Liver (tissue), 9 donors: ENCODE results near the gene BRSK1. TPM values are rescaled to one million over a fixed set of nuclear protein-coding genes. Genes with fewer than 3 reads are reported as not detected.
A peak's percentile ranks its signal among the peaks of the same experiment; 100 is the strongest.

Experiments used
- DNase-seq: peaks from one replicate; pipeline ENCODE4 v3.0.0-alpha.2; 2017; ENCODE audit warnings: low spot score
- H3K27ac ChIP-seq, 2 donors: one replicate each; pipeline ENCODE4 v1.7.0; 2013; ENCODE audit warnings: inconsistent platforms in 2 of 2, low read length in 2 of 2, control low read depth in 1 of 2, low read depth in 1 of 2, mild to moderate bottlenecking in 1 of 2
- H3K27me3 ChIP-seq, 4 donors: one replicate each; pipeline versions ENCODE4 v1.6.1 to v1.7.0; 2013; ENCODE audit warnings: low read length in 3 of 4, inconsistent platforms in 1 of 4, mild to moderate bottlenecking in 1 of 4, moderate library complexity in 1 of 4; ENCODE audit not compliant: control insufficient read depth in 4 of 4, insufficient read depth in 4 of 4
- H3K36me3 ChIP-seq, 4 donors: one replicate each; pipeline versions ENCODE4 v1.6.1 to v1.7.0; 2013; ENCODE audit warnings: low read length in 3 of 4, mild to moderate bottlenecking in 3 of 4, low read depth in 1 of 4, moderate library complexity in 1 of 4; ENCODE audit not compliant: control insufficient read depth in 4 of 4, insufficient read depth in 3 of 4
- H3K4me1 ChIP-seq, 4 donors: one replicate each; pipeline versions ENCODE4 v1.6.1 to v1.7.0; 2013; ENCODE audit warnings: low read length in 3 of 4, mild to moderate bottlenecking in 3 of 4, moderate library complexity in 1 of 4; ENCODE audit not compliant: control insufficient read depth in 4 of 4, insufficient read depth in 4 of 4
- H3K4me3 ChIP-seq, 3 donors: one replicate each; pipeline versions ENCODE4 v1.6.1 to v1.7.0; 2013; ENCODE audit warnings: low read length in 3 of 3, control low read depth in 1 of 3, low read depth in 1 of 3, mild to moderate bottlenecking in 1 of 3
- H3K9ac ChIP-seq, 2 donors: one replicate each; pipeline ENCODE4 v1.7.0; 2013; ENCODE audit warnings: low read length in 2 of 2, mild to moderate bottlenecking in 2 of 2, moderate library complexity in 2 of 2, control low read depth in 1 of 2, low read depth in 1 of 2
- H3K9me3 ChIP-seq, 4 donors: one replicate each; pipeline versions ENCODE4 v1.6.1 to v1.7.0; 2013; ENCODE audit warnings: low read length in 3 of 4; ENCODE audit not compliant: control insufficient read depth in 4 of 4
- EGR1 ChIP-seq, 2 donors: IDR thresholded peaks; 2 replicates each; pipeline ENCODE4 v1.6.1; 2016 to 2018; ENCODE audit warnings: antibody characterized with exemption in 2 of 2, low read depth in 2 of 2
- FOXA1 ChIP-seq: IDR thresholded peaks from 2 replicates; pipeline ENCODE4 v1.6.1; 2016; ENCODE audit warnings: antibody characterized with exemption
- FOXA2 ChIP-seq: IDR thresholded peaks from 2 replicates; pipeline ENCODE4 v1.6.1; 2016; ENCODE audit warnings: antibody characterized with exemption
- GABPA ChIP-seq, 2 donors: IDR thresholded peaks in 1 of 2; conservative IDR thresholded peaks in 1 of 2; 2 replicates each; pipeline ENCODE4 v1.6.1; 2016; ENCODE audit warnings: antibody characterized with exemption in 2 of 2, mild to moderate bottlenecking in 1 of 2, moderate library complexity in 1 of 2
- JUND ChIP-seq, 2 donors: IDR thresholded peaks; 2 replicates each; pipeline ENCODE4 v1.6.1; 2016; ENCODE audit warnings: antibody characterized with exemption in 2 of 2
- MAX ChIP-seq: IDR thresholded peaks from 2 replicates; pipeline ENCODE4 v1.6.1; 2016; ENCODE audit warnings: antibody characterized with exemption
- NR2F2 ChIP-seq: IDR thresholded peaks from 2 replicates; pipeline ENCODE4 v1.6.1; 2016; ENCODE audit warnings: antibody characterized with exemption
- RAD21 ChIP-seq, 2 donors: IDR thresholded peaks; 2 replicates each; pipeline ENCODE4 v1.6.1; 2016; ENCODE audit warnings: antibody characterized with exemption in 2 of 2, mild to moderate bottlenecking in 2 of 2
- RXRA ChIP-seq, 2 donors: IDR thresholded peaks; 2 replicates each; pipeline ENCODE4 v1.6.1; 2017 to 2018; ENCODE audit warnings: antibody characterized with exemption in 2 of 2, mild to moderate bottlenecking in 1 of 2
- SP1 ChIP-seq: IDR thresholded peaks from 2 replicates; pipeline ENCODE4 v1.6.1; 2018; ENCODE audit warnings: antibody characterized with exemption, mild to moderate bottlenecking
- TAF1 ChIP-seq: conservative IDR thresholded peaks from 2 replicates; pipeline ENCODE4 v1.6.1; 2016; ENCODE audit warnings: antibody characterized with exemption, mild to moderate bottlenecking
- YY1 ChIP-seq: IDR thresholded peaks from 2 replicates; pipeline ENCODE4 v1.6.1; 2016; ENCODE audit warnings: antibody characterized with exemption, mild to moderate bottlenecking
- ZBTB33 ChIP-seq: IDR thresholded peaks from 2 replicates; pipeline ENCODE4 v1.6.1; 2016; ENCODE audit warnings: antibody characterized with exemption
- WGBS: extraction: QIAGEN DNeasy Blood & Tissue Kit; methylation state at CpG from one replicate; pipeline ENCODE4 v1.1.7; 2013; 5-methylcytosine and 5-hydroxymethylcytosine counted together
- polyA plus RNA-seq, 2 donors: library from polyadenylated mRNA; stranded (reverse) in 1 of 2; unstranded in 1 of 2; fragments of 200-250 nt in 1 of 2; fragments of >200 nt in 1 of 2; fragmentation: Nextera tagmentation in 1 of 2; extraction: Ambion mirVana in 1 of 2; gene quantifications; one replicate each; pipeline versions ENCODE4 v1.2.1 to v1.2.3, GENCODE V29; 2013 to 2015
- total RNA-seq, 2 donors: library from RNA; depleted of rRNA; stranded (reverse); fragments of >200 nt; gene quantifications; one replicate each; pipeline ENCODE4 v1.2.3, GENCODE V29; 2014
- TF ChIP-seq, protein P1 (sequence below): fragments of 150-350 bp; IDR thresholded peaks from 2 replicates; pipeline ENCODE4 v1.5.1; 2017; ENCODE audit warnings: improper control_type of control experiment, low read depth, low read length; ENCODE audit not compliant: missing input control
- TF ChIP-seq, protein P2 (sequence below): IDR thresholded peaks from 2 replicates; pipeline ENCODE4 v1.6.1; 2016; ENCODE audit warnings: antibody characterized with exemption
- TF ChIP-seq, protein P3 (sequence below): IDR thresholded peaks from 2 replicates; pipeline ENCODE4 v1.6.1; 2016; ENCODE audit warnings: antibody characterized with exemption, mild to moderate bottlenecking
- donor health status: healthy.
- donor health status: healthy.
- donor health status: healthy.
- donor health status: healthy.
- donor health status: healthy.

Gene BRSK1
- total and polyA plus RNA-seq, 4 donors, result 0.10 to 0.65 (median 0.42) TPM; not detected in 1

DNA sequence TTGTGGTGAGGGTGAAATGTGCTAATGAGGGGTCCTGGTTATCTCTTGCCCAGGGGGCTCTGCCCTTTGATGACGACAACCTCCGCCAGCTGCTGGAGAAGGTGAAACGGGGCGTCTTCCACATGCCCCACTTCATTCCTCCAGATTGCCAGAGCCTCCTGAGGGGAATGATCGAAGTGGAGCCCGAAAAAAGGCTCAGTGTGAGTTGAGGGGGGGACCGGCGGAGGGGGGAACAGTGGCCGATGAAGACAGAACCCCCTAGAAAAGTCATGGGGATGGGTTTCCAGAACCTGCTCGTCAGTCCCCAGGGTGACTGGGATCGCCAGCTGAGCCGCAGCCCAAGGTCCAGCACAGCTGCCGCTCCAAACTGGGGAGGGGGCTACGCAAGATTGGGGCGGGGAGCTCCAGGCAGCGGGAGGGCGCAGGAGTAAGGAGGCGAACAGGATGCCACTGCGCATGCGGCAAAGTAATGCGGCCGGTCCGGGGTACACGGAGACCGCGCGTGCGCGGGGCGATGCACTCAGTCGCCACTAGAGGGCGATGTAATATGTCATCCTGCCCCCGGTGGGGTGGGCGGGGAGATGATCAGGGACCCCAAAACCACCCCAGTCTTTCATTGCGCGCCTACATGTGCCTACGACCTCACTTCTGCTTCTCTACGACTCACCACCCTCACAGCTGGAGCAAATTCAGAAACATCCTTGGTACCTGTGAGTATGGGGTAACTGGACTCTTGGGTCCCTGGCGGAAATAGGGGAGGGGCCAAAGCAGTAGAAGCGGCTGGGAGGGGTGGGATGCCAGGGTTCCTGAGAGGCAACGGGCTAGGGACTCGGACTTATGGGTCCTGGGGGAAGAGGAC, 17.9 kb downstream of the BRSK1 start:
- no peaks in the 10 kb centered on the region for H3K9me3 ChIP-seq
- peak overlapping the region in 1 of 3 donors; percentile 38 for H3K4me3 ChIP-seq
- peaks cover 0 to 7% (median 3%) of the 10 kb centered on the region in 4 donors for H3K4me1 ChIP-seq
- TF ChIP-seq, protein P1, sequence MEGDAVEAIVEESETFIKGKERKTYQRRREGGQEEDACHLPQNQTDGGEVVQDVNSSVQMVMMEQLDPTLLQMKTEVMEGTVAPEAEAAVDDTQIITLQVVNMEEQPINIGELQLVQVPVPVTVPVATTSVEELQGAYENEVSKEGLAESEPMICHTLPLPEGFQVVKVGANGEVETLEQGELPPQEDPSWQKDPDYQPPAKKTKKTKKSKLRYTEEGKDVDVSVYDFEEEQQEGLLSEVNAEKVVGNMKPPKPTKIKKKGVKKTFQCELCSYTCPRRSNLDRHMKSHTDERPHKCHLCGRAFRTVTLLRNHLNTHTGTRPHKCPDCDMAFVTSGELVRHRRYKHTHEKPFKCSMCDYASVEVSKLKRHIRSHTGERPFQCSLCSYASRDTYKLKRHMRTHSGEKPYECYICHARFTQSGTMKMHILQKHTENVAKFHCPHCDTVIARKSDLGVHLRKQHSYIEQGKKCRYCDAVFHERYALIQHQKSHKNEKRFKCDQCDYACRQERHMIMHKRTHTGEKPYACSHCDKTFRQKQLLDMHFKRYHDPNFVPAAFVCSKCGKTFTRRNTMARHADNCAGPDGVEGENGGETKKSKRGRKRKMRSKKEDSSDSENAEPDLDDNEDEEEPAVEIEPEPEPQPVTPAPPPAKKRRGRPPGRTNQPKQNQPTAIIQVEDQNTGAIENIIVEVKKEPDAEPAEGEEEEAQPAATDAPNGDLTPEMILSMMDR, result peak; percentile 98
- no peak for TF ChIP-seq YY1
- no peak for TF ChIP-seq JUND (IDR thresholded peaks at IDR 0.05)
- peak; percentile 73 to 80 for TF ChIP-seq RAD21 (IDR thresholded peaks at IDR 0.05)
- TF ChIP-seq TAF1, result no peak
- TF ChIP-seq NR2F2, result no peak
- TF ChIP-seq, protein P2, sequence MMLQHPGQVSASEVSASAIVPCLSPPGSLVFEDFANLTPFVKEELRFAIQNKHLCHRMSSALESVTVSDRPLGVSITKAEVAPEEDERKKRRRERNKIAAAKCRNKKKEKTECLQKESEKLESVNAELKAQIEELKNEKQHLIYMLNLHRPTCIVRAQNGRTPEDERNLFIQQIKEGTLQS, result no peak
- TF ChIP-seq, protein P3, sequence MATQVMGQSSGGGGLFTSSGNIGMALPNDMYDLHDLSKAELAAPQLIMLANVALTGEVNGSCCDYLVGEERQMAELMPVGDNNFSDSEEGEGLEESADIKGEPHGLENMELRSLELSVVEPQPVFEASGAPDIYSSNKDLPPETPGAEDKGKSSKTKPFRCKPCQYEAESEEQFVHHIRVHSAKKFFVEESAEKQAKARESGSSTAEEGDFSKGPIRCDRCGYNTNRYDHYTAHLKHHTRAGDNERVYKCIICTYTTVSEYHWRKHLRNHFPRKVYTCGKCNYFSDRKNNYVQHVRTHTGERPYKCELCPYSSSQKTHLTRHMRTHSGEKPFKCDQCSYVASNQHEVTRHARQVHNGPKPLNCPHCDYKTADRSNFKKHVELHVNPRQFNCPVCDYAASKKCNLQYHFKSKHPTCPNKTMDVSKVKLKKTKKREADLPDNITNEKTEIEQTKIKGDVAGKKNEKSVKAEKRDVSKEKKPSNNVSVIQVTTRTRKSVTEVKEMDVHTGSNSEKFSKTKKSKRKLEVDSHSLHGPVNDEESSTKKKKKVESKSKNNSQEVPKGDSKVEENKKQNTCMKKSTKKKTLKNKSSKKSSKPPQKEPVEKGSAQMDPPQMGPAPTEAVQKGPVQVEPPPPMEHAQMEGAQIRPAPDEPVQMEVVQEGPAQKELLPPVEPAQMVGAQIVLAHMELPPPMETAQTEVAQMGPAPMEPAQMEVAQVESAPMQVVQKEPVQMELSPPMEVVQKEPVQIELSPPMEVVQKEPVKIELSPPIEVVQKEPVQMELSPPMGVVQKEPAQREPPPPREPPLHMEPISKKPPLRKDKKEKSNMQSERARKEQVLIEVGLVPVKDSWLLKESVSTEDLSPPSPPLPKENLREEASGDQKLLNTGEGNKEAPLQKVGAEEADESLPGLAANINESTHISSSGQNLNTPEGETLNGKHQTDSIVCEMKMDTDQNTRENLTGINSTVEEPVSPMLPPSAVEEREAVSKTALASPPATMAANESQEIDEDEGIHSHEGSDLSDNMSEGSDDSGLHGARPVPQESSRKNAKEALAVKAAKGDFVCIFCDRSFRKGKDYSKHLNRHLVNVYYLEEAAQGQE, result no peak
- no peak for TF ChIP-seq FOXA2
- TF ChIP-seq GABPA (IDR thresholded peaks at IDR 0.05 in 1 of 2, conservative IDR thresholded peaks at IDR 0.05 in 1 of 2), result no peak
- TF ChIP-seq ZBTB33, result no peak
- no peak for TF ChIP-seq MAX
- TF ChIP-seq FOXA1, result no peak
- TF ChIP-seq EGR1 (IDR thresholded peaks at IDR 0.05; ENCODE audit: low read depth in 2 of 2), result no peak
- no peak for TF ChIP-seq RXRA (IDR thresholded peaks at IDR 0.05)
- TF ChIP-seq SP1, result no peak
- peak; percentile 93 for DNase-seq
- H3K9ac ChIP-seq, result no peak overlapping the region
- no peaks in the 10 kb centered on the region for H3K36me3 ChIP-seq
- 12% methylated on average over 42 of the region's 42 CpGs for WGBS
- H3K27me3 ChIP-seq, result no peaks in the 10 kb centered on the region
- H3K27ac ChIP-seq, result no peak overlapping the region
